HG02588 (cell line): Measurements from ENCODE around the gene TRUB2.
"Not testable (repeated sequence)": the region's sequence is repeated elsewhere in the genome, so short reads cannot be mapped to it uniquely, and the experiment has no call there.

Source experiments
- ATAC-seq: cut with Tn5 transposase; IDR thresholded peaks from one replicate; pipeline ENCODE4 v1.9.1; 2021; ENCODE audit warnings: mild to moderate bottlenecking, moderate library complexity; ENCODE audit not compliant: unreplicated experiment

The TRUB2 gene

DNA sequence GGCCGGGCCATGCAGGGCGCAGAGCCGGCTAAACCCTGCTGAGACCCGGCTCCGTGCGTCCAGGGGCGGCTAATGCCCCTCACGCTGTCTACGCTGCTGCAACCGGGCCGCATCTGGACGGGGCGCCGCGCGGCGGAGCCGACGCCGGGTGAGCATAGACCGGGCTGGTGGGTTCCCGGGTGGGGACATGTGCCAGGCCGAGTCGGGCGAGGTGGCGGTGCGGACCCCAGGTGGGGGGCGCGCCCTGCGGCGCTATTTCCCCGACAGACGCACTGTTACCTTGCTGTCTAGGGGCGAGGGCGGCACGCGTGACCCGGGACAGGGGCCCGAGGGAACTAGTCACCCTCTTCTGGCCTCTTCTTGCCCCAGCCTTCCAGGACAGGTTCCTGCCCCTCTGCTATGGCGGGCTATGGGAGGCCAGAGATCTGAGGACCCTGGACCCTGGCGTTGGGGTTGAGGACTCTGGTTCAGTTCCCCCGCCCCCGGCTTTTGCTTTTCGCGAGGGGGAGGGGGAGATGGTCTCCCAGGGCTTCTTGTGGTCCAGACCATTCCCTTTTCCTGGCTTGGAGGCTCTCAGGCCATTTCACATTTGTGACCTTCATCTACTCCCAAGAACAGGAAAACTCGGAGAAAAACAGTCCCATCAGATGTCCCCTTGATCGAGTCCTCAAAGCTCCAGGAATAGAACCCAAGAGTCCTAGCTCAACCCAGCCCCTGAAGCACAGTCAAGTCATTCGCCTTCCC is 18.6 kb upstream of the TRUB2 start:
- peak; percentile 3 for ATAC-seq

DNA sequence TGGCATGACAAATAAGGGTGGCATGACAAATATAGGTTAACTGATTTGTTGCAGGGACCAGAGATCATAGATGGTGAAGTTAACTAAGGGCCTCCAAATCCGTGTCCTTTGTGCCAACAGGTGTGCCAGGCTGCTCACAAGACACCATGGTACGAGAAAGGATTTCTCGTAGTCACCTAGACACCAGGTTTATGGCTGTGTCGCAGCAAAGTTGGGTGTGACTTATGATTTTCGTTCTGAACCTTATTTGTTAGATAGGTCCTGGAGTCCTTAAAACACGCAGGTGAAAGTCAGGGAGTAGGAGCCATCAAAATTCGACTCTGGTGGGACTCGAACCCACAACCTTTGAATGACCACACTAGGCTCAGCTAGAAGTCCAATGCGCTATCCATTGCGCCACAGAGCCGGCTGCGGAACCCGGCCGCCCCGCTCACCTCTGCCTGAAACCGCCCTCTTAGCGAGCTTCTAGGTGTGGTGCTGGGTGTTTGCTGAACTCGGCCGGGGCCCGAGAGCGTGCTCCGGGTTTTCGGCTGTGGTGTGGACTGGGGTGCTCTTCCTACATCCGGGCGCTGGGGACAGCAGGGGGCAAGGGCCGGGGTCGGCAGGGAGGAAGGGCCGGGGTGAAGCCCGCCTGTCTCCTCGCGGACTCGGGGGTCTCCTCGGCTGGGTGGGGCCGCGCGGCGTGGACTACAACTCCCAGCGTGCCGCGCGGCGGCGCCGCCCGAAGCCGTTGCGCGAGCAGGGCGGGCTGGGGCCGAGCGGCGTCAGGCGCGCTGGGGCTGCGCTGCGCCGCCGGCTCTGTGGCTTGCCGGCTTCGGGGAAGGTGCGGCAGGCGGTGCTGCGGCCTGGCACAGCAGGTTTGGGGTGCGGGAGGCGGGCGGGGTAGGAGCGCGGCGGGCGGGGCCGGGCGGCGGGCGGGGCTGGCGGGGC is 17.8 kb upstream of the TRUB2 start, which contains the start of gene SLC27A4:
Gene SLC27A4 (plus strand): TSS at position 767 of the 930 bp plus-strand sequence. CDS start 2,606 bp downstream, outside the sequence.
- peak; percentile 82 for ATAC-seq

DNA sequence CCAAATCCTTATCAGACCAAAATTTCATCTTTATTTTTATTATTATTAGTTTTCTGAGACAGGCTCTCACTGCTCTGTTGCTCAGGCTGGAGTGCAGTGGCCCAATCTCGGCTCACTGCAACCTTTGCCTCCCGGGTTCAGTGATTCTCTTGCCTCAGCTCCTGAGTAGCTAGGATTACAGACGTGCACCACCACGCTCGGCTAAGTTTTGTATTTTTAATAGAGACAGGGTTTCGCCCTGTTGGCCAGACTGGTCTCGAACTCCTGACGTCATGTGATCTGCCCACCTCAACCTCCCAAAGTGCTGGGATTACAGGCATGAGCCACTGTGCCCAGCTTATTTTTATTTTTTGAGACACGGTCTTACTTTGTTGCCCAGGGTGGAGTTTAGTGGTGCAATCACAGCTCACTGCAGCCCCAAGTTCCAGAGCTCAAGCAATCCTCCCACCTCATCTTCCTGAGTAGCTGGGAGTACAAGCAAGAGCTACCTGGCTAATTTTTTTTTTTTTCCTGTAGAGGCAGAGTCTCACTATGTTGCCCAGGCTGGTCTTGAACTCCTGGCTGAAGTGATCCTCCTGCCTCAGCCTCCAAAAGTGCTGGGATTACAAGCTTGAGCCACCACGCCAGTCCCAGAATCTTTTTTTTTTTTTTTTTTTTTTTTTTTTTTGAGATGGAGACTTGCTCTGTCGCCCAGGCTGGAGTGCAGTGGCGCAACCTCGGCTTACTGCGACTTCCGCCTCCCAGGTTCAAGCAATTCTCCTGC is 16.8 kb upstream of the TRUB2 start:
- ATAC-seq = not testable (repeated sequence)

DNA sequence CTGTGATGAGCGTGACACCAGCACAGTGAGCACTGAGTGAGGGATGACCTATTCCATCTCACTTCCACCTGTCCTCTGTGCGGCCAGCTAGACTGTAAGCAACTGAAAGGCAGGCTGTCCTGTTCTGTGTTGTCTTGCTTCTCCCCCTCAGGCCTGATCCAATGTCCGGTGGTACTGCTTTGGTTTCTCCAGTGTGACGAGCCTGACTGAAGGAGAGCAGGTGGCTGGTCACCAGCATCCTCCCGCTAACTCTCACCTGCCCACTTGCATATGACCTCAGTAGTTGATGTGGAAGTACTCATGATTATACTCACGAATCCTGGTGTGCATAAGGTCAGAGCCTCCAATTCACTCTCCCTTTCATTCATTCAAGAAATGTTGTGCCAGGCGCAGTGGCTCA is 15.7 kb upstream of the TRUB2 start:
- no peak for ATAC-seq

DNA sequence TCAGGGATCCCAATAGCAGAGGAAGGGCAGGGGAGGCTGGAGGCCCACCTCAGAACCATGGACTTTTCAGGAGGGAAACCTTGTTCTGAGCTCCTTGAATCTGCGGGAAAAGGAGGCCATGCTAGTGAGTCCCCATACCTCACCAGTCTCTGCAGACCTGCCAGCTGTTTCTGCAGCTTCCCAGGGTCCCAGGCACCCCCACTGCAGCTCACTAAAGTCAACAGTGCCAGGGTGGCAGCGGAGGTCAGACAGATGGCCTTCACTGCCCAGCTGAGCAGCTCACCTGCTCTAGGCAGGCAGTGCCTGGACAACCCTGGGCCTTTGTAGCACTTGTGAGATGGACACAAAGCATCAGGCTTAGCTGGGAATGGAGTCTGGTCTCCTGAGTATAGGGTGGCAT is 13.7 kb upstream of the TRUB2 start:
- ATAC-seq = no peak

DNA sequence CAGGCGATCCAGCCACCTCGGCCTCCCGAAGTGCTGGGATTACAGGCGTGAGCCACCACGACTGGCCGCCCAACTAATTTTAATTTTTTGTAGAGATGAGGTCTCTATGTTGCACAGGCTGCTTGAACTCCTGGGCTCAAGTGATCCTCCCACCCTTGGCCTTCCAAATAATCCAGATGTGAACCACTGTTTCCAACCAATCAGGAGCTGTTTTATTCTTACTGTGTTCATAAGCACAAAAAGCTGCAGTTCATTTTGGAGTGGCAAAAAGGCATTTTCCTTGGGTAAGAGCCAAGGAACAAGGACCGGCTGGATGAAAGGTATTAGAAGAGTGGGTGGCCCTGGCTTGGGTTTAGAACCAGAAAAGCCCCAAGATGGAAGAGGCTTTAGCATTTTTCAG is 12.9 kb upstream of the TRUB2 start:
- no peak for ATAC-seq

DNA sequence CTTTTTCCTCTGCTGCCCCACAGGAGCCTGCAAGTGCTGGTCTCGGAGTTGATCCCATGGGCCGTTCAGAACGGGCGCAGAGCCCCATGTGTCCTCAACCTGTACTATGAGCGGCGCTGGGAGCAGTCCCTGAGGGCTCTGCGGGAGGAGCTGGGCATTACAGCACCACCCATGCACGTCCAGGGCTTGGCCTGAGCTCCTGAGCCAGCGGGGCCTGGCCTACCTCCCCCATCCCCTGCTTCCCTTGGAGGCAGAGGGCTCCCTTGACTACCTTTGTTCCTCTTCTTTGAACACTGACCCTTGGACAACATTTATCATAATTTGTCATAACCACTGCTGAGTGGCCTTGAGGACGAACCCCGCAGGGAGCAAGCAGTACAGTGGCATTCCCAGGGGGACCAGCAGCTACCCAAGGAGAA is 11.2 kb upstream of the TRUB2 start:
- no peak for ATAC-seq

DNA sequence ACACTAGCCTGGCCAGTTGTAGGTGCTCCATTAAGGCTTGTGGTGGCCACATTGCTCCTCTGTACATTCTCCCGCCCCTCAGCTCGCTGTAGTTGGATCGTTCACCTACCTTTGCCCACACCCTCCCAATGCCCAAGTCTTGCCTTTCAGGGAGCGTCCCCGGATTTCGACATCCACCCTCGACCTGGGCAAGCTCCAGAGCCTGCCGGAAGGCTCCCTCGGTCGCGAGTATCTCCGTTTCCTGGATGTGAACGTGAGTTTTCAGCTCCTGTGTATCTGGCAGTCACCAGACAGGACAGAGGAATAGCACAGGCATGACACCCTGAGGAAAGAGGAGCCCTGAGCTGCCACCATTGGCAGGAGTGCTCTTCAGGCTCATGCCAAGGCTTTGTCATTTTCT is 3.4 kb upstream of the TRUB2 start:
- no peak for ATAC-seq

DNA sequence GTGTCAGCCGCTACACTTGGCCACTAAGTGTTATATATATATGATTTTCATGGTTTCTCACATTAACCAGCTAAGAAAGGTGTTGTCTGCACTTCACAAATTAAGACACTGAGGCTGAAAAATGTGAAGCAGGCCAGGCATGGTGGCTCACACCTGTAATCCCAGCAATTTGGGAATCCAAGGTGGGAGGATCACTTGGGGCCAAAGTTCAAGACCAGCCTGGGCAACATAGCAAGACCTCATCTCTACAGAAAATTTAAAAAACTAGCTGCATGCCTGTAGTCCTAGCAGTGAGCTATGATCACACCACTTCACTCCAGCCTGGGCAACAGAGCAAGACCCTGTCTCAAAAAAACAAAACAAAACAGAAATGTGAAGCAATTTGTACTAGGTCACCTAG is 2.2 kb upstream of the TRUB2 start:
- ATAC-seq = no peak

DNA sequence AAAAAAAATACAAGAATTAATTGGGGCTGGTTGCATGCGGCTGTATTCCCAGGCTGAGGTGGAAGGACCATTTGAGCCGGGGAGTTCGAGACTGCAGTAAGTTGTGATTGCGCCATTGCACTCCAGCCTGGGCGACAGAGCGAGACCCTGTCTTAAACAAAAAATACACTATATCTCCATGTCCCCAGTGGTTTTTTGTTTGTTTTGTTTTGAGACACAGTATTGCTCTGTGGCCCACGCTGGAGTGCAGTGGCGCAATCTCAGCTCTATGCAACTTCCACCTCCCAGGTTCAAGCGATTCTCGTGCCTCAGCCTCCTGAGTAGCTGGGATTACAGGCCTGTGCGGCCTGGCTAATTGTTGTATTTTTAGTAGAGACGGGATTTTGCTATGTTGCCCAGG is 1.5 kb upstream of the TRUB2 start:
- no peak for ATAC-seq

DNA sequence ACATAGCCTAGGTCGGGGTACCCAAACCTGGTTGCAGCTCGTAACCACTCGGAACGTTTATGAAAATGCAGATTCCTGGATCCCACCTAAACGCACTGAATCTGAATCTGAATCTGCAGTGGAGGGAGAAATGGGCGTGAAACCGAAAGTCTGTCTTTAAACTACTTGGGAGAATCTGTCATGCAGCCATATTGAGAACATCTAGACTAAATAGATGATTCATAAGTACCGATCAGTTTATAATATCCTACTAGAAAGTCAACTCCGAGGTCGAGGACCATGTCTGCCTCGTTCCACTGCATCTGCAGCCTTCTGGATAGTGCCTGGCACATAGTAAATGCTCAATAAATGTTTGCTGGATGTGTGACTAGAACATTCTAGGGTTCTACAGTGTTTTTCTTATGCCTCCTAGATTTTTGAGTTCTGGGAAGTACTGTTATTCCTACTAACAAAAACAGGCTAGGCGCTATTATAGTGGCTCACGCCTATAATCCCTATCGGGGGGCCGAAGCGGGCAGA is 1.0 kb upstream of the TRUB2 start:
- ATAC-seq = no peak

DNA sequence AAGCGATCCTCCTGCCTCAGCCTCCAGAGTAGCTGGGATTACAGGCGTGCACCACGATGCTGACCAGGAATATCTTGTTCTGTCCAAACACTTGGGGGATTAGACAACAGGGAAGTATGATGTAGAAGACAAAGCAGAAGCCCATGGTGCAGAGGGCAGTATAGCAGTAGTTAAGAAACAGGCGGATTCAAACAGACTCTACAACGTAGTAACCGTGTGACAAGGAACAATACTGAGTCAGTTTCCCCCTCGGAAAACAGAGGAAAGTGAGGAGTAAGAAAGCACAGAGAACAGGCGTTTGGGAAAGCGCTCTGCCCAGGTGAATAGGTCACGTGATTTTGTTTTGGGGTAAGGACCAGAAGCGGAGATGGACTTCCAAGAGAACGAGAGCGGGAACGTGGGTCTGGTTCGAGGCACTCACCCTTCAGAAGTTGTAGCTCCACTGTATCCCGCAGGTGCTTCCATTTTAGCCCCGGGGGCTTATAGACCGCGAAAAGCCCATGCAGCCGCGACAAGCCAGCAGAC is 306 bp downstream of the TRUB2 start:
- peak; percentile 6 for ATAC-seq

DNA sequence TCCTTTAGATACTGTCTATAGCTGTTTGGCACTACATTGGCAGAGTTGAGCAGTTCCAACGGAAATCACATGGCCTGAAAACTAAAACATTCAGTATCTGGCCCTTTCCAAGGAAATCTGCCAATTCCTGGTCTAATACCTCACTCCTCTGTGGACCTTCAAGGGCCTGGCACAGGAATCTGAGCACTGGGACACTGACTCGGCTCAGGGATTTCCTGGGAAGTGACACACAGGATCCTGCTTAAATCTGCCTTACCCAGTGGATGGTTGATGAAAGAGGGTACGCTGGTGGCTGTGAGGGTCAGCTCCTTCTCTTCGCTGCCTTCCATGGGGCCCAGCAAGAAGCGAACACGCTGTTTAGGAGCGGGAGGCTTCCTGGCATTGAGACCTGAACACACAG is 904 bp downstream of the TRUB2 start:
- ATAC-seq = no peak

DNA sequence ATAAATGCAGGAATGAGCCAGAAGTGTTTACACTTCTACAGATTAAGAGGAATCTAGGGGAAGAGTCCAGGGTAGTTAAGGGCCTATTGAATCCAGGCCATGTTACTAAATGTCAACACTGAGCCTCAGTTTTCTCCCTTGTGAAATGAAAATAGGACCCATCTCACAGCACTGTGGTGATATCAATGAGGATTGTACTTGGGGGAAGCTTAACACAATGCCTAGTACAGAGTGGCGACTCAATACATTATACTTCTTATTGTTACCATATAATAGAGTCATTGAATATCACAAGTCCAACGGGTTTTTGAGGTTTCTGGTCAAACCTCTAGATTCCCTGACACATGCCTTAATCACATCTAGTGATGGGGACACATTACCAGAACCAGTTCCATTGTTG is 4.6 kb downstream of the TRUB2 start:
- no peak for ATAC-seq

DNA sequence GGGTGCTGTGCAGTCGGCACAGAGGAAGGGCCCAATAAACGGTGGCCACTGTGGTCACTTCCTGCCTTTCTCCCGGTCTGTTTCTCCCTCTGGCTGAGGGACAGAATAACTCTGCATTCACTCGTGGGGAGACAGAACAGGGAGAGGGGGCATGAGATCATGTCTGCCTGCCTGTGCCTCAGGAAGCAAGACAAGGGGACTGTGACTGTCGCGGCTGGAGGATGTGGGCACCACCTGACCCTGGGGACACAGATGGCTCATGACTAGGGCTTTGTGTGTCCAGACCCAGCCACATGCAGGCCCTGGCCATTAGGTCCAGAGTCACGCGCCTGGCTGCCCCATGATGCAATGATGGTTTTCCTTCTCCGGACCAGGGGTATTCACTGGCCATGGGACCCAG is 5.8 kb downstream of the TRUB2 start:
- no peak for ATAC-seq

DNA sequence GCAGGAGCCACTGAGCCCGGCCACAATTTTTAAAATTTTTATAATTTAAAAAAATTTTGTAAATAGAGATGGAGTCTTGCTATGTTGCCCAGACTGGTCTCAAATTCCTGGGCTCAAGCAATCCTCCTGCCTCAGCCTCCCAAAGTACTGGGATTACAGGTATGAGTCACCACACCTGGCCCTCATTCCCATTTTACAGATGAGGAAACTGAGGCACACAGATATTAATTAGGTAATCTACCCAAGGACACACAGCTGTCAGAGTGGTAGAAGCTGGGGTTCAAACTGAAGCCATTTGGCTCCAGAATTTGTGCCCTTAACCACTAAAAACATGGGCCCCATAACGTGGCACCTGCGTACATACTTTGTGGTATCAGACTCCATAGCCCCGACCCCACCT is 7.5 kb downstream of the TRUB2 start:
- ATAC-seq = no peak

DNA sequence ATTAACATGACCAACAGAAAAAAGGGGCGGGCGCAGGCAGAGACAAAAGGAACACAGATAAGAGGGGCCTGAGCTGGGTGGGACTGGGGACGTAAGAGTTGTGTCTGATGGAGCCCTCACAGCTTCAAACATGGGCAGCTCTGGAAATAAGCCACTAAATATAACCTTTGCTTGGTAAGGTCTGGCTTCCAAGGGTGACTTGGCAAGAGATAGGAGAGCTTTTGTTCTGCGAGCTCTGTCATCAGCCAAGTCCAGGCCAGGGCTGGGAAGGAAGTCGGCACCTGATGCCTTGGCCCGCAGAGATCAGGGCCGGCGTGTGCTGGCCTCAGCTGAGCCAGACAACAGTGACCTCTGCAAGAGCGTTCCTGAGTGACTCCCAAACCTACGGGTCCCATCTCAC is 11.8 kb downstream of the TRUB2 start:
- ATAC-seq = no peak

DNA sequence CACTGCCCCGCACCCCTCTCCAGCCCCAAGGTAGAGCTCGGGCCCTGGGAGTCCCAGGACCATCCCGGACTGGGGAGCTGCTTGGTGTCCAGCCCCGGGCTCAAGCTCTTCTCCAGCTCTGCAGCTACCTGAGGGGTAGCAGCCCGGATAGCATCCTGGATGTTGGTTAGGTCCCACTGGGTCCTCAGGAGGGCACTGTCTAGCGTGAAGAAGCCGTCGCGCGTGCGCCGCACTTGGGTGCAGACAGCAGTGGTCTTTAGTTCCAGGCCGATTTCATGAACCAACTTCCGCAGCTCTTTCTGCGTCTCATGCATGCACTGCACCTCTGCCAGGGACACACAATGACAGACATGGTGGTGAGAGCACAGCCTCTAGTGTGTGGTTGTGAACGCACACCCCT is 12.7 kb downstream of the TRUB2 start:
- no peak for ATAC-seq

DNA sequence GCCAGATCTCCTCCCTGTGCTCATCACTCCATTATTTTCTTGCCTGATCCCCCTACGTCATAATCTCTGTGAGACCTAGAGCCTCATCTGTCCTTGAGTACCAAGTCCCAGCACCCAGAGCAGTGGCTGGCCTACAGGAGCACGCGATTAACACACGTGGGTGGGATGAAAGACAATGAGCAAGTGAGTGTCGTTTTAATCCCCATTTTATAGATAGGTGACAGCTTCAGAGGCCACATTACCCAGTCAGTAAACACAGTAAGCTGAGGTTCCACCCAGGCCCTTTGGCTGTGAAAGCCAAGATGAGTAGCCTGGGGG is 17.3 kb downstream of the TRUB2 start:
- no peak for ATAC-seq

DNA sequence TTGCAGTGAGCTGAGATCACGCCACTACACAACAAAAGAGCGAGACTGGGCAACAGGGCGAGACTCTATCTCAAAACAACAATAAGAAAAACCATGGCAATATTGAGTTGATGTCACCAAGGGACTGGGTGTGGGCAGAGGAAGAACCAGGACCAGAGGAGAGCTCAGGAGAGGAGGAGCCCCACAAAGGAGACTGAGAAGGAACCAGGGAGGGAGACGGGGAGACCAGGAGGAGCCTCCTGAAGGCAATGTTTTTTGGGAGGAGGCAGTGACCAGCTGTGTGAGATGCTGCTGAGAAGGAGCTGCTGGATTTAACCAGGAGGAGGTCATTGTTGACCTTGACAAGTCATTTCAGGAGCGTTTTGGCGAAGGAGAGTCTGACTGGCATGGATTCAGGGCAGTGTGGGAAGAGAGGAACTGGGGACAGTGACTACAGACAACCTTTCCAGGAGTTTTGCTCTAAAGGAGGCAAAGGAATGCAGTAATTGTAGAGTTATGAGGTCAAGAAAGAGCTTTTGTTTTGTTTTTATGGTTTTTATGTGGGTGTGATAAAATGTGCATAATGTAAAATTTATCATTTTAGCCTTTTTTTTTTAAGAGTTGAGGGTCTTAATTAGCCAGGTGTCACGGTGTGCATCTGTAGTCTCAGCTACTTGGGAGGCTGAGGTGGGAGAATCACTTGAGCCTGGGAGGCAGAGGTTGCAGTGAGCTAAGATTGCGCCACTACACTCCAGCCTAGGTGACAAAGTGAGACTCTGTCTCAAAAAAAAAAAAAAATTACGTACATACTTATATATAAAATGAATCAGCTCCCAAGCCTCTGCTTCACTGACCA is 17.9 kb downstream of the TRUB2 start:
- no peak for ATAC-seq
